Measurements from ENCODE around the gene SIX5.
A peak's percentile ranks its signal among the peaks of the same experiment; 100 is the strongest.
"Not testable (repeated sequence)": the region's sequence is repeated elsewhere in the genome, so short reads cannot be mapped to it uniquely, and the experiment has no call there.

Gene SIX5

DNA sequence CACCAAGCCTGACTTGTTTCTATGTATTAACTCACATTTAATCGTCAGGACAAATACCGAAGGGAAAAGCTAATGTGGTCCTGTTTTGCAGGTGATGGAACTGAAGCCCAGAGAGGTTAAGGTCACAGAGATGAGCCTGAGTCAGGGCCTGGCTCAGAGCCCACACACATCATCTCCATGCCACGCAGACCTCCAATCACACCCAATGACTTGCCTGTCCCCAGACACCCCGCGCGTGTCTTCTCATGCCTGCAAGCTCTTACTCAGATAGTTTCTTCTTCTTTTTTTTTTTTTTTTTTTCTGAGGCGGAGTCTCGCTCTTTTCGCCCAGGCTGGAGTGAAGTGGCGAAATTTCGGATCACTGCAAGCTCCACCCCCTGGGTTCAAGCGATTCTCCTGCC is 16.4 kb downstream of the SIX5 start:
- no peak for DNase-seq

DNA sequence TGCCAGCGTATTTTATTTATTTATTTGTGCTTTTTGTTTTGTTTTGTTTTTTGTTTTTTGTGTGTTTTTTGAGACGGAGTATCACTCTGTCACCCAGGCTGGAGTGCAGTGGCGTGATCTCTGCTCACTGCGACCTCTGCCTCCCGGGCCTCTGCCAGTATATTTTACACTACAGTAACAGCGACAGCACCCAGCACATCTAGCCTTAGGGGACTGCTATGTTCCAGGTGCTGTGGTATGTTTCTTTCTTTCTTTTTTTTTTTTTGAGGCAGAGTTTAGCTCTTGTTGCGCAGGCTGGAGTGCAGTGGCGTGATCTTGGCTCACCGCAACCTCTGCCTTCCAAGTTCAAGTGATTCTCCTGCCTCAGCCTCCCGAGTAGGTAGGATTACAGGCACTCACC is 17.6 kb downstream of the SIX5 start:
- not testable (repeated sequence) for DNase-seq

DNA sequence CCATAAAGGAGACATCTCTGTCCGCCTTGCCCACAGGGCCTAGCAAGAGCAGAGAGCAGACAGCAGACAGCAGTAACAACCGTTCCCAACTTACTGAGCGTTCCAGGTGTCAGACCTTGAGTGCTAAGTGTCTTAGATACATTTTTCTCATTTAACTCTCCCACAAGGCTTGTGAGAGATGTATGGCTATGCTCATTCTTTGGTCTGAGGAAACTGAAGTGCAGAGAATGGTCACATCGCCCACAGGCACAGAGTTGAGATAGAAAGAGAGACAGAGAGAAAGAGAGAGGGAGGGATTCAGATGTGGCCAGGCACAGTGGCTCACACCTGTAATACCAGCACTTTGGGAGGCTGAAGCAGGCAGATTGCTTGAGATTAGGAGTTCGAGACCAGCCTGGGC is 21.5 kb downstream of the SIX5 start:
- no peak for DNase-seq

DNA sequence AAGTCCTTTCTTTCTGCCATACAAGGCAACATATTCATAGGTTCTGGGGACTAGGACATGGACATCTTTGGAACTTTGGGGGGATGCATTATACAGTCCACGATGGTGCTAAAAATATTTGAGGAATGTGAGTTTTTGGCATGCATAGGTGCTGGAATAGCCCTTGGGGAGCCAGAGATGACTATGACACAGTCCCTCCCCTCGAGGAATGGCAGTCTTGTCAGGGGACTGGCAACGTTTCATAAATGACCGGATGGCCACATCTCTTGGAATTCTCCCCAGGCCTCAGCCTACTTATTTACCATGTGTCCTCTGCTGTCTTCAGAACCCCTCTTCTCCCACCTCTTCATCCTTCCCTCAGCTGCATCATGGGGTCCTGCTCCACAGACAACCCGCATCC is 22.2 kb downstream of the SIX5 start:
- no peak for DNase-seq

DNA sequence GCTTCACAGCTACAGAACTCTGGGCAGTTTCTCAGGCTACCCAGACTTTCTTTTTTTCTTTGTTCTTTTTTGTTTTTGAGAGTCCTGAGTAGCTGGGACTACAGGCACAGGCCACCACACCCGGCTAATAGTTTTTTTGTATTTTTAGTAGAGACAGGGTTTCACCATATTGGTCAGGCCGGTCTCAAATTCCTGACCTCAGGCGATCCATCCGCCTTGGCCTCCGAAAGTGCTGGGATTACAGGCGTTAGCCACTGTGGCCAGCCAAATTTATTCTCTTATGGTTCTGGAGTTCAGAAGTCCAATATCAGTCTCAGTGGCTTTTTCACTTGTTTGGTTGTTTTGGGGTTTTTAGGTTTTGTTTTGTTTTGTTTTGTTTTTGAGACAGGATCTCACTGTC is 23.4 kb downstream of the SIX5 start:
- no peak for DNase-seq

GRCh38 chr19:45742969-45743368 is 26.1 kb downstream of the SIX5 start:
- DNase-seq: no peak

DNA sequence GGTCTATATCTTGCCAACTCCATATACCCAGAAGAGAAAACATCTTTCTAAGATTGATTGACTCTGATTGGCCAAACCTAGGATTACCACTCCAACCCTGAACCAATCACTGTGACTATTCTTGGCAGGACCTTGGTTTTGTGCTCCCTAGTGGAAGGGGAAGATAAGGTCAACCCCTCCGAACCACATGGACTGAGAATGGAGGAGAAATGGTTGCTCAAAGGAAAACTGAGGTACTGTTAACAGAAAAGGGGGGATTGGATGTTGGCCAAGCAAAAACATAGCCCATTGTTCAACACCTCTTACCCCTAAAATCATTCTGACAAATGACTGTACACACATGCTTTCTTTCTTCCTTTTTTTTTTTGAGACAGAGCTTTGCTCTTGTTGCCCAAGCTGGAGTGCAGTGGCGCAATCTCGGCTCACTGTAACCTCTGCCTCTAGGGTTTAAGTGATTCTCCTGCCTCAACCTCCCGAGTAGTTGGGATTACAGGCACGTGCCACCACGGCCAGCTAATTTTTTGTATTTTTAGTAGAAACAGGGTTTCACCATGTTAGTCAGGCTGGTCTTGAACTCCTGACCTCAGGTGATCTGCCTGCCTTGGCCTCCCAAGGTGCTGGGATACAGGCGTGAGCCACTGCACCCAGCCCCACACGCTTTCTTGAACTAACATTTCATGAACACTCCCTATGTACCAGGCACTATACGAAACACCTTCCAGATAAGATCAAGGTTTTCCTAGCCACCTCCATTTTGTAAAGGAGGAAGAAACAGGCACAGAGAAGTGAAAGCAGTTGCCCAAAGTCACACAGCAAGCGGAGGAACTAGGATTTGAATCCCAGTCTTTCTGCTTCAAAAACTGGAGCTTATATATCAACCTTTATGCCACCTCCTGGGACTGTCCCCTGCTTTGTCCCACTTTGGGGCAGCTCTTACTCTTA is 29.3 kb downstream of the SIX5 start:
- no peak for DNase-seq

GRCh38 chr19:45733160-45733810 is 35.8 kb downstream of the SIX5 start, which contains the start of gene MEIOSIN:
Gene MEIOSIN, plus strand, starts transcription at chr19:45733439. Its CDS starts 1,938 bp downstream, at chr19:45735377.
- DNase-seq: no peak

- DNase-seq: peak; percentile 96
These were observed 38.4 kb downstream of the SIX5 start, which contains the start of gene FBXO46 for GRCh38 chr19:45730368-45731288. Gene FBXO46, minus strand, starts transcription at chr19:45730896. Its CDS starts 17,401 bp downstream, at chr19:45713495.

- no peak for DNase-seq
These were observed 39.2 kb downstream of the SIX5 start for GRCh38 chr19:45729800-45730290.

DNA sequence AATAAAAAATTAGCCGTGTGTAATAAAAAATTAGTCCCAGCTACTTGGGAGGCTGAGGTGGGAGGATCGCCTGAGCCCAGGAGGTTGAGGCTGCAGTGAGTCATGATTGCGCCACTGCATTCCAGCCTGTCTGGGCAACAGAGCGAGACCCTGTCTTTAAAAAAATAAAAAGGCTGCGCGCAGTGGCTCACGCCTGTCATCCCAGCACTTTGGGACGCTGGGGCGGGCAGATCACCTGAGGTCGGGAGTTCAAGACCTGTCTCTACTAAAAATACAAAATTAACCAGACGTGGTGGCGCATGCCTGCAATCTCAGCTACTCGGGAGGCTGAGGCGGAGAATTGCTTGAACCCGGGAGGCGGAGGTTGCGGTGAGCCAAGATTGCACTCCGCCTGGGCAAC is 40.4 kb downstream of the SIX5 start:
- not testable (repeated sequence) for DNase-seq

GRCh38 chr19:45720065-45720464 is 49.0 kb downstream of the SIX5 start:
- not testable (repeated sequence) for DNase-seq

- peak; percentile 49 for DNase-seq
These were observed 50.9 kb downstream of the SIX5 start for GRCh38 chr19:45717983-45718650.

GRCh38 chr19:45717131-45717982 is 51.7 kb downstream of the SIX5 start:
- DNase-seq: peak; percentile 98

- DNase-seq: peak; percentile 55
These were observed 52.5 kb downstream of the SIX5 start for GRCh38 chr19:45716359-45717130.

DNA sequence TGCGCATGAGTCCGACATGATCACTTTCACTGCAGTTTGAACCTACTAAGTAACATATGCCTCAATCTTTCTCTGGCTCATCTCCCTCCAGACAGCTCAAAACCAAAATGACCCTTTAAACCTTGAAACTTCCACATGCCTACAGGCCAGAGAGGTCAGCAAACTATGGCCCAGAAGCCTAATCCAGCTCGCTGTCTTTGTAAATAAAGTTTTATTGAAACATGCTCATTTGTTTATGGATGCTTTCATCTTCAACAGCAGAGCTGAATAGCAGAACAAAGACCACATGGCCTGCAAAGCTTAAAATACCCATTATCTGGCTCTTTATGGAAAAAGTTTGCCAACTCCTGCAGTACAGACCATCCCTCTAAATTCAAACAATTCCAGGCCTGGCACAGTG is 53.9 kb downstream of the SIX5 start:
- DNase-seq: no peak
